HG03354 (cell line): Measurements from ENCODE around the gene XIRP1.
A peak's percentile ranks its signal among the peaks of the same experiment; 100 is the strongest.

Experiments used
- ATAC-seq: cut with Tn5 transposase; IDR thresholded peaks from one replicate; pipeline ENCODE4 v1.9.1; 2021; ENCODE audit warnings: mild to moderate bottlenecking; ENCODE audit not compliant: unreplicated experiment, poor library complexity, severe bottlenecking

Gene XIRP1

GRCh38 chr3:39170461-39170860 lies 21.9 kb downstream of the XIRP1 start:
- ATAC-seq: no peak

GRCh38 chr3:39169712-39170111 lies 22.7 kb downstream of the XIRP1 start:
- no peak for ATAC-seq

GRCh38 chr3:39168156-39168780 lies 24.1 kb downstream of the XIRP1 start:
- ATAC-seq: no peak

GRCh38 chr3:39166932-39167532 lies 25.4 kb downstream of the XIRP1 start:
- no peak for ATAC-seq

- ATAC-seq: no peak
These were observed 26.2 kb downstream of the XIRP1 start for GRCh38 chr3:39166134-39166710.

GRCh38 chr3:39165518-39165917 lies 26.9 kb downstream of the XIRP1 start:
- no peak for ATAC-seq

- ATAC-seq: no peak
These were observed 28.0 kb downstream of the XIRP1 start for GRCh38 chr3:39164414-39164813.

GRCh38 chr3:39158148-39158715 lies 34.2 kb downstream of the XIRP1 start:
- ATAC-seq: no peak

GRCh38 chr3:39157359-39157758 lies 35.0 kb downstream of the XIRP1 start:
- no peak for ATAC-seq

- ATAC-seq: no peak
These were observed 36.0 kb downstream of the XIRP1 start for GRCh38 chr3:39156421-39156820.

GRCh38 chr3:39154280-39155021 lies 37.9 kb downstream of the XIRP1 start:
- no peak for ATAC-seq

GRCh38 chr3:39153977-39154279 lies 38.5 kb downstream of the XIRP1 start:
- ATAC-seq: no peak

- ATAC-seq: no peak
These were observed 41.4 kb downstream of the XIRP1 start for GRCh38 chr3:39150803-39151631.

GRCh38 chr3:39150148-39150802 lies 42.1 kb downstream of the XIRP1 start:
- ATAC-seq: no peak

GRCh38 chr3:39149498-39150147 lies 42.8 kb downstream of the XIRP1 start:
- ATAC-seq: no peak

- ATAC-seq: no peak
These were observed 43.3 kb downstream of the XIRP1 start for GRCh38 chr3:39149059-39149455.

- no peak for ATAC-seq
These were observed 43.8 kb downstream of the XIRP1 start for GRCh38 chr3:39148435-39149058.

GRCh38 chr3:39147711-39148434 lies 44.5 kb downstream of the XIRP1 start:
- peak; percentile 35 for ATAC-seq
